GM18519 (cell line): ENCODE results near the gene MRPS18A.
"Not testable (repeated sequence)": the region's sequence is repeated elsewhere in the genome, so short reads cannot be mapped to it uniquely, and the experiment has no call there.

Source experiments
- ATAC-seq: cut with Tn5 transposase; IDR thresholded peaks from one replicate; pipeline ENCODE4 v1.9.1; 2021; ENCODE audit warnings: mild to moderate bottlenecking, moderate library complexity; ENCODE audit not compliant: unreplicated experiment, low FRiP score

MRPS18A gene

DNA sequence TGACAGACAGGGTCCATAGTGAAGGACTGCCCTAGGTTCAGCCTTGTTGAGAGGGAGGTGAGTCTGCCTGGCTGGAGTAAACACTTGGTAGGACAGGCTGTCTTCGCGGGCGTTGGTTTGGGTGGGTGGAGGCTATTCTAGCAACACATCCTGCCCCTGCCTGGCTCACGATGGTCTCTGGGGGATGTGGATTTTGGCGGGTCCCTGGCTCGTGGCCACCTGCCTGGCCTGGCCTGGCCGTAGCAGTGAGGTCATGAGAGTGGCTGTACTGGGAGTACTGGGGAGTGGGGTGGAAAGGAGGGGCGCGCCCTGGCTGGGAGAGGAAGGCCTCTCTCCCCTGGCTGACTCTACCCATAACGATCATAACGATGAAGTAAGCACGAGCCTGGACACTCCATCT lies 30.2 kb upstream of the MRPS18A start:
- no peak for ATAC-seq

- no peak for ATAC-seq
These were observed 29.8 kb upstream of the MRPS18A start for GRCh38 chr6:43717389-43717788.

DNA sequence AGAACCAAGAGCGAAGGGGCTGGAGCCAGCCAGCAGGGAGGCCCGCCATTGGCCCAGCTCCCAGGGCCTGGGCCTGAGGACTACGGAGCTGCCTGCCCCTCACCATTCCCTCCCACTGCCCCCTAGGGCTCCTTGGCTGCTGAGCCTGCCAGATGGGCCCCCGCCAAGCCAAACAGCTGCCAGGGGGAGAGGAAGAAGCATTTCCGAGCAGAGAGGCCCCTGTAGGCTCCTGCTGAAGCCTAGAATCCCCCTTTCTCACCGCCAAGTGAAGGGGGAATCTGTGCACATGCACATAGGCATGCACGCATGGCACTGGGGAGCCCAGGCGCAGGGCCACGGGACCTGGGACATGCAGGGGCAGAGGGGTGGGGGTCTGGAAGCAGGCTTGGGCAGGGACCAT lies 28.5 kb upstream of the MRPS18A start:
- ATAC-seq: no peak

DNA sequence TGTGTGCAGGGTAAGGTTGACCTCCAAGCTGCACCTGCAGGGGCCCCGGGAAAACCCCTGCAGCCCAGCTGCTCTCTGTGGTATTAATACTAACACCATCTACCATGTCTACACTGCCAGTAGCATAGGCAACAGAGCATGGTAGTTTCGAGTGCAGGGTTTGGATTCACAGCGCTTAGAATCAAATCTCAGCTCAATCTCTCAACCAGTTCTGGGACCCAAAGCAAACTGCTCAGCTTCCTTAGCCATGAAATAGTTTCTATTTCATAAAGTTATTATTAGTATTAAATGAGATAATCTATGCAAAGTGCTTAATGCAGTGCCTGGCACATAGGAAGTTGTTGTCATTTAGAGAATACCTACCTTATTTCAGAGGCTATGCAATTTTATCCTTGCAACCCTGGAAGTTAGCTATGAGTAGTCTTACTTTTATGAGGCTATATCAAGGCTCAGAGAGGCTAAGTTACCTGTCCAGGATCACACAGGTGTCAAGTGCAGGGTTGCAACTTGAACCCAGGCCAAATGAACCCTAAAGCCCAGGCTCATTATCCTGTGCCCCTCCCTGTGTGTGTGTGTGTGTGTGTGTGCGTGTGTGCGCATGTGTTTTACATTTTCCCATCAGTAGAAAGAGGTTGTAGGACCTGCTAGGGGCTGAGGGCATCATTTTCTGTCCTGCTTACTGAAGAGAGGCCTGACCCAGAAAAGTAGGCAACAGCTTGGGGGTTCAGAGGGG lies 27.6 kb upstream of the MRPS18A start:
- peak; percentile 82 for ATAC-seq

GRCh38 chr6:43714311-43715055 lies 26.9 kb upstream of the MRPS18A start:
- peak; percentile 4 for ATAC-seq

DNA sequence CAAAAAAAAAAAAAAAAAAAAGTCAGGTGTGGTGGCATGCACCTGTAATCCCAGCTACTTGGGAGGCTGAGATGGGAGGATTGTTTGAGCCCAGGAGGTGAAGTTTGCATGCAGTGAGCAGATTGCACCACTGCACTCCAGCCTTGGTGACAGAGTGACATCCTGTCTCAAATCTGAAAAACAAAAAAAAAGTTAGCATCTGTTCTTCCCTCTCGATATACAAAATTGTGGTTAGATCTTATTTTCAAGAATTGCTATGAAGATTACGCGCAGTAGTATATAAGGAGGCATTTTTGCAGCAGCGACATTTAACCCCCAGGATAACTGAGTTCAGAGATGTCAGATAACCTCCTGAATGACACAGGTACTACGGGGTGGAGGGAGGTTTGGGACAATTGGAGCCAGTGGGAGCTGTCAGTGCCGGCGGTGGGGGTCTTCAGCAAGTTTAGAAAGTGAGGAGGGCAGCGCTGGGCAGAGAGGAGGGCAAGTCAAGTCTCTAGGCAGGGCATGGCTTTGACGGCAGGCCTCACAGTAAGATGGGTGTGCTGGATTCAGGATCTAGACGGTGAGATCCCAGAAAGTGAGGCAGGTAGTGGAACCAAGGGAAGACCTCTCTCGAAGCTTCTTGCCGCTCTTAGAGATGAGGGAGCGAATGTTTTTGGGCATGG lies 26.2 kb upstream of the MRPS18A start:
- ATAC-seq: no peak

GRCh38 chr6:43712579-43712978 lies 25.0 kb upstream of the MRPS18A start:
- ATAC-seq: no peak

- ATAC-seq: no peak
These were observed 23.0 kb upstream of the MRPS18A start for GRCh38 chr6:43710576-43710975.

DNA sequence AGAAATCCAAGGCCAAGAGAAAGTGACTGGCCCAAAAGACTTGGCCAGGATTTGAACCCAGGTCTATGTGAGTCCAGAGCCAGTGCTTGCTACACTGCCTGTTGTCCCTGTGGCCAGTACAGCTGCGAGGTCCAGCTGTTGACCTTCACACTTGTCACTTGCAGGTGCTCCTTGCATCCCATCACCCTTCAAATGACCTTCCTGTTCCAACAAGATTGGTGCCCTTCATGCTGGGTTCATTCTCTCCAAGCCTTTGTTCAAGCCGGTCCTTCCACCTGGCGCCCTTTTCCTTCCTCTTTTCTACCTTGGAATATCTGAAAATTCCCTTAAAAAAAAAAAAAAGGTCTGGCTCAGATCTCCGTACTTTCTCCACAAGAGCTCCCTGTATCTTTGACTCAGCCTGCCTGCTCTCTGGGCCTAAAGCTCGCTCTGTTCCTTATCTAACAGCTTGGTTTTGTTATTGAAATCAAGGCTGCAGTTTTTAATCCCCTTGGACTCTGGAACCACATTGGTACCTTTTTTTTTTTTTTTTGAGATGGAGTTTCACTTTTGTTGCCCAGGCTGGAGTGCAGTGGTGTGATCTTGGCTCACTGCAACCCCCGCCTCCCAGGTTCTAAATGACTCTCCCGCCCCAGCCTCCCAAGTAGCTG lies 22.2 kb upstream of the MRPS18A start:
- no peak for ATAC-seq

DNA sequence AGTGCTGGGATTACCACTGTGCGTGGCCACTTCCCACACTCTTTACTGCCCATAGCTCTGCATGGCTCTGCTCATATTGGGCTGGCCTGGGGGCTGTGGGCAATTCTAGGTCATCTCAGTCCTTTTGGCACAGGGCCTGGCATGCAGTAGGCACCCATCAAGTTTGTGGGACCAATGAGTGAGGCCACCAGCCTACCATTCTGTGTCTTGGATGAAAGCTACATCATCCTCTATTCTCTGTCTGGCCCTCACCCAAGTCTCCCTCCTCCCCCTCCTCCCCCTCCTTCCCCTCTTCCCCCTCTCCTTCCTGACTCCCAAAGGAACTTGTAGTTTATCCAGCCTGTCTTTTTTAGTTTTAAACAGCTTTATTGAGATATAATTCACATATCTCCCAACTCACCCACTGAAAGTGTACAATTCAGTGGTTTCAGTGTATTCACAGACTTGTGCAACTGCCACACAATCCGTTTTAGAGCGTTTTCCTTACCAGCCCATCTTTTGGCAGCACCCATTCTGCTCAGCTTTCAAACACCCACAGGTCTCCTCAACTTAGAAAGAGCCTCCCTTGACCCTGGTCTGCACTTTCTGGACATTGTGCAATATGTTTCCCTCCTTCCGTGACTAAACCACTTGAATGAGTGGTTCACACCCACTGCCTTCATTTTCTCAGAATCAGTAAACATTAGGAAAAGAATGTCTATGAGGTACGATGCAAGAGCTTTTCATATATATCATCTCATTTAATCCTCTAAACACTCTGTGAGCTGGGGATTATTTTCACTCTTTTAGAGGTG lies 21.5 kb upstream of the MRPS18A start:
- no peak for ATAC-seq

- ATAC-seq: no peak
These were observed 20.2 kb upstream of the MRPS18A start for GRCh38 chr6:43707767-43708166.

GRCh38 chr6:43707269-43707668 lies 19.7 kb upstream of the MRPS18A start:
- no peak for ATAC-seq

- no peak for ATAC-seq
These were observed 19.2 kb upstream of the MRPS18A start for GRCh38 chr6:43706788-43707187.

GRCh38 chr6:43705996-43706395 lies 18.4 kb upstream of the MRPS18A start:
- no peak for ATAC-seq

DNA sequence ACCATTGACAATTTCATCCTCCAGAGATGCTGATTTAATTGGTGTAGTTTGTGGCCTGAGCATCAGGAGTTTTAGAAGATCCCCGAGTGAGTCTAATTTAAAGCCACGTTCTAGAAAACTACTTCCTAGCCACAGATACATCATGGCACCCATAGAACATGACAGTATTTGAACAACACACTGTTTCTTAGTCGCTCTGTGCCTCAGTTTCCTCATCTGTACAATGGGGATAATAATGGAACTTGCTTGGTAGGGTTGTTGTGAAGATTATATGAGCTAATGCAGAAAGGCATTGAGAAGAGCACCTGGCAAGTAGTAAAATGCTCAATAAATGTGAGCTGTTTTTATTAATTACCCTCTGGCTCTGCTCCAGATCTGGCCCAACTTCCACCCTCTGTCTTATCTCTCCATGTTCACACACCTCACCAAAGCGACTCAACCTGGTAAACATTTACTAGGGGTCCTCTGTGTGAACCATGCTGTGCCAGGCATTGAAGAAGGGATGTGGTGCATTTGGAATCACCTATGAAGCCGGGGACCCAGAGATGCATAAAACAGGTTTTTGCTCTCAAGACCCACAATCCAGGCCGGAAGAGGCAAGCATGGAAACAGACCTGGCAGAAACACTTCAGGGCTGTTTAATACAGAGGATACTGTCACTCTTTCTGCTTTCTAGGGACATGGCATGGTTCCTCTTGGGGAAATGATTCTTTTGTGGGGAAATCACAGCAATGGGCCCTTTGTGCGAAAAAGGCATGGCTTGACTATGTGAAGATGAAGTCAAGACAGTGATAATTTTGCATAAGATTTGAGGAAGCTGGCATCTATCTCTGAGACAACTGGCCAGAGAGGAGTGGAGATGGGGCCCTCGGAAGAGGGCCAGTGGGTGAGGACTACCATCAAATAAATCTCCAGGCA lies 16.2 kb upstream of the MRPS18A start:
- no peak for ATAC-seq

DNA sequence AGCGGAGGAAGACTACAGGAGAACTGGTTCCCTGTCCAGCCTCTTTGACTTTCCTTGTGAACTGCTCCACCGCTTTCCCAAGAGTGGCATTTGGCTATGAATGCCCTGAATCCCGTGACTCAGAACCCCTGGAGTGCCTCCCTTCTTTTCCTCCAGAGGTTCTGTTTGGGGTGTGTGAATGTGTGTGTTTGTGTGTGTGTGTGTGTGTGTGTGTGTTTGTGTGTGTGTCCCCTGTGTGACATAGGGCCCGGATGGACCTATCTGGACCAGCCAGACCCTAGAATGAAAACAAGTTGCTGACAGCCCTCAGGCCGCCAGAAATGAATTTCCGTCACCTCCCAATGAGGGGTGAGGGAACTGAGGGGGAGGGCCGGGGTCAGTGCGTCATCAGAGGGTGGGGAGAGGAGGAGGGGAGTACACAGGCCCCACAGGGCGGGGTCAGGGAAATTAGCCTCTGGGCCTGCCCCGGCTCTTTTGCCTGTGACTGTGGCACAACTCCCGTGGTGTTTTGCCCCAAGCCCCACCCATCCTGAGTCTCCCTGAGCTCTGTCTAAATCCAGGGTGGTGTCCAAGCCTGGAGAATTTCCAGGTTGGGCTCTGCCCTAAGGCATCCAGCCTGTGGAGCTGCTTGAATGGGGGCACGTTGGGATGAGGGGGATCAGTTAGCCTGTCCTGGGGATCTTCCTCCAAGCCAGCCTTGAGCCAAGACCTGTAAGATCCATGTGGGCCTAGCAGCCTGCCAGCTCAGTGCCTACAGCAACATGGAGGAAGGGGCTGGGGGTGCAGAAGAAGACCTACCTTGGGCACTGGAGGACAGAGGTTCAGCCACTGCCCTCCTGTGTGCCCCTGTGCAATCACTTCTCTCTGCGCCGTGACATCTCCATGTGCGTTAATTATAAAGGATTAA lies 15.2 kb upstream of the MRPS18A start:
- no peak for ATAC-seq

DNA sequence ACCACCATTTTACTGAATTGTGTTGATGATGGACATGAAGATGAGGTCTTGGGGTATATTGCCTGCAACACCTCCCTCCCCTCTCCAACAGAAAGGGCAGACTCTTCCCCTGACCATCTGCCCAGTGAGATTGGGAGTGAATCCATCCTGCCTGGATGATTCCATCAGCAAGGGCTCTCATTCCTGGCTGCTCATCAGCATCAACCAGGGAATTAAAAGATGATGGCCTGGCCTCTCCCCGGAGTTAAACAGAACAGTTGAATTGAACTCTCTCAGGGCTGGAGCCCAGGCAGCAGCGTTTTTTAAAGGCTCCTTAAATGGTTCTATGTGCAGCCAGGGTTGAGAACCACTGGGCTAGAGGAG lies 14.6 kb upstream of the MRPS18A start:
- ATAC-seq: no peak

- ATAC-seq: not testable (repeated sequence)
These were observed 13.5 kb upstream of the MRPS18A start for GRCh38 chr6:43700939-43701560.
